GM23248 (cell line): ENCODE results near the gene LBX2. TPM values are rescaled to one million over a fixed set of nuclear protein-coding genes. Genes with fewer than 3 reads are reported as not detected.

Experiments
- DNase-seq: peaks from one replicate; pipeline ENCODE4 v3.0.0-alpha.2; 2015
- H2AFZ ChIP-seq: fragments of 200-600 bp; sonication (generic); 2 replicates; pipeline ENCODE4 v1.6.1; 2016; ENCODE audit warnings: antibody characterized with exemption
- H3F3A ChIP-seq: fragments of 200-600 bp; sonication (generic); 2 replicates; pipeline ENCODE4 v1.6.1; 2016; ENCODE audit warnings: mild to moderate bottlenecking, antibody characterized with exemption, mixed run types; ENCODE audit not compliant: insufficient read depth
- H3K27ac ChIP-seq: fragments of 200-600 bp; sonication (generic); 2 replicates; pipeline ENCODE4 v1.5.1; 2016; ENCODE audit warnings: mild to moderate bottlenecking
- H3K27me3 ChIP-seq: fragments of 200-600 bp; sonication (generic); replicated peaks from 2 replicates; pipeline ENCODE4 v1.6.1; 2016; ENCODE audit warnings: mild to moderate bottlenecking; ENCODE audit not compliant: insufficient read depth
- H3K36me3 ChIP-seq: fragments of 200-600 bp; sonication (generic); 2 replicates; pipeline ENCODE4 v1.6.1; 2016; ENCODE audit warnings: low read depth, mild to moderate bottlenecking
- H3K4me1 ChIP-seq: fragments of 200-600 bp; sonication (generic); 2 replicates; pipeline ENCODE4 v1.6.1; 2016; ENCODE audit warnings: mild to moderate bottlenecking; ENCODE audit not compliant: insufficient read depth
- H3K4me2 ChIP-seq: fragments of 200-600 bp; sonication (generic); one replicate; pipeline ENCODE4 v1.6.1; 2016; ENCODE audit warnings: mild to moderate bottlenecking; ENCODE audit not compliant: unreplicated experiment
- H3K4me3 ChIP-seq: fragments of 200-600 bp; sonication (generic); 2 replicates; pipeline ENCODE4 v1.5.1; 2016; ENCODE audit warnings: mild to moderate bottlenecking
- H3K79me2 ChIP-seq: fragments of 200-600 bp; sonication (generic); 2 replicates; pipeline ENCODE4 v1.6.1; 2016; ENCODE audit warnings: mild to moderate bottlenecking; ENCODE audit not compliant: insufficient read depth
- H3K9ac ChIP-seq: fragments of 200-600 bp; sonication (generic); 2 replicates; pipeline ENCODE4 v1.6.1; 2016; ENCODE audit warnings: mild to moderate bottlenecking
- H3K9me2 ChIP-seq: fragments of 200-600 bp; sonication (generic); 2 replicates; pipeline ENCODE4 v1.6.1; 2016; ENCODE audit warnings: mixed run types, mild to moderate bottlenecking, moderate library complexity; ENCODE audit not compliant: insufficient read depth
- H3K9me3 ChIP-seq: fragments of 200-600 bp; sonication (generic); one replicate; pipeline ENCODE4 v1.6.1; 2017; ENCODE audit warnings: low read depth
- H4K20me1 ChIP-seq: fragments of 200-600 bp; sonication (generic); 2 replicates; pipeline ENCODE4 v1.6.0; 2016; ENCODE audit not compliant: insufficient read depth
- EZH2 ChIP-seq: fragments of 200-600 bp; sonication (generic); IDR thresholded peaks from 2 replicates; pipeline ENCODE4 v1.6.1; 2018; ENCODE audit warnings: antibody characterized with exemption, mild to moderate bottlenecking; ENCODE audit not compliant: insufficient read depth, poor library complexity, severe bottlenecking
- EZH2phosphoT487 ChIP-seq: fragments of 200-600 bp; sonication (generic); IDR thresholded peaks from 2 replicates; pipeline ENCODE4 v1.6.1; 2018; ENCODE audit warnings: antibody characterized with exemption, moderate library complexity, mild to moderate bottlenecking, low read depth; ENCODE audit not compliant: insufficient read depth
- WGBS, 2 experiments: methylation state at CpG; one replicate each; pipeline ENCODE4 v1.1.6; 2015 to 2017; ENCODE audit warnings: low lambda C conversion rate in 2 of 2, low coverage in 1 of 2; ENCODE audit errors: missing lambda C conversion rate in 2 of 2; 5-methylcytosine and 5-hydroxymethylcytosine counted together
- in situ Hi-C: fragments of 300-500 bp; cut with MboI; formaldehyde crosslinking; loops from 2 replicates; pipeline ENCODE4 v1.15.0; 2020
- polyA plus RNA-seq: library from polyadenylated mRNA; unstranded; fragments of >200 nt; fragmentation: Nextera tagmentation; extraction: Ambion mirVana; gene quantifications from 2 replicates; pipeline ENCODE4 v1.2.1, GENCODE V29; 2016
- total RNA-seq: library from RNA; depleted of rRNA; stranded (reverse); fragments of >200 nt; shearing (Covaris generic); gene quantifications from 2 replicates; pipeline ENCODE4 v1.2.3, GENCODE V29; 2014

LBX2 gene
- total and polyA plus RNA-seq, 2 experiments from 2014 or later: 1.1 to 4.6 TPM

DNA sequence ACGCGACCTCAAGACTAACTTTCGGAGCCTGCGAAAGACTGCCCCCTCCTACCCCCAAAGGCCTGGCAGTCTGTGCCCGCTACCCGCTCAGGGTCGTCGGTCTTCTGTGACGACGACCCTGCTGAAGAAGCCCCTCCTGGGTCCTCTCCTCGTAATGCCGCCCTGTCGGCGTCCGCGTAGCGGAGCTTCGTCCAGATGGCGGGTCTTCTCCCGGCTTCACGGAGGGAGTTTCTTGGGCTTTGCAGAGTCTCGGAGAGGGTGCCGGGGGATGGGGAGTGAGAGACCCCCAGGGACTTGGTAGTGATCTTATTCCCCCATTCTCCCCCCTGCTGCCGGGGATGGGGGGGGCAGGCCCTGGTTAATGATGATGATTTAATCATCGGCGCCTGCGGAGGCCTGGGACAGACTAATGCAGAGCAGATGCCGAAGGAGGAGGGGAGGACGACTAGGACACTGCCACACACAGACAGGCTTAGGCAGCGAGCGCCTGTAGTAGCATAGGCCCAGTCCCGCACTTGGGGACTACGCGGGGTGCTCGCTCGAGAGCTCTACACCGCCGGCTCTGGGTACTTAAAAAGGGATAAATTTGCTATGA, 8.6 kb upstream of the LBX2 start:
- 5 to 6% methylated on average over 38 of the region's 38 CpGs for WGBS, 2 experiments
- H3K4me3 ChIP-seq: peak overlapping the region; percentile 90
- H3K27ac ChIP-seq: peak overlapping the region; percentile 96
- H3K4me2 ChIP-seq: peak overlapping the region; percentile 94
- peak overlapping the region; percentile 92 for H3K9ac ChIP-seq
- H3K9me2 ChIP-seq: no peaks in the 10 kb centered on the region
- no peaks in the 10 kb centered on the region for H3K9me3 ChIP-seq
- peak; percentile 91 for DNase-seq
- H3F3A ChIP-seq: peaks cover 18% of the 10 kb centered on the region
- in situ Hi-C loops: no loop called here
- H3K79me2 ChIP-seq: peaks cover 26% of the 10 kb centered on the region
- H2AFZ ChIP-seq: peak overlapping the region; percentile 94
- peaks cover 14% of the 10 kb centered on the region for H3K27me3 ChIP-seq
- no peak for TF ChIP-seq EZH2
- no peak for TF ChIP-seq EZH2phosphoT487
- H3K4me1 ChIP-seq: peaks cover 23% of the 10 kb centered on the region
- no peaks in the 10 kb centered on the region for H4K20me1 ChIP-seq
- H3K36me3 ChIP-seq: no peaks in the 10 kb centered on the region

DNA sequence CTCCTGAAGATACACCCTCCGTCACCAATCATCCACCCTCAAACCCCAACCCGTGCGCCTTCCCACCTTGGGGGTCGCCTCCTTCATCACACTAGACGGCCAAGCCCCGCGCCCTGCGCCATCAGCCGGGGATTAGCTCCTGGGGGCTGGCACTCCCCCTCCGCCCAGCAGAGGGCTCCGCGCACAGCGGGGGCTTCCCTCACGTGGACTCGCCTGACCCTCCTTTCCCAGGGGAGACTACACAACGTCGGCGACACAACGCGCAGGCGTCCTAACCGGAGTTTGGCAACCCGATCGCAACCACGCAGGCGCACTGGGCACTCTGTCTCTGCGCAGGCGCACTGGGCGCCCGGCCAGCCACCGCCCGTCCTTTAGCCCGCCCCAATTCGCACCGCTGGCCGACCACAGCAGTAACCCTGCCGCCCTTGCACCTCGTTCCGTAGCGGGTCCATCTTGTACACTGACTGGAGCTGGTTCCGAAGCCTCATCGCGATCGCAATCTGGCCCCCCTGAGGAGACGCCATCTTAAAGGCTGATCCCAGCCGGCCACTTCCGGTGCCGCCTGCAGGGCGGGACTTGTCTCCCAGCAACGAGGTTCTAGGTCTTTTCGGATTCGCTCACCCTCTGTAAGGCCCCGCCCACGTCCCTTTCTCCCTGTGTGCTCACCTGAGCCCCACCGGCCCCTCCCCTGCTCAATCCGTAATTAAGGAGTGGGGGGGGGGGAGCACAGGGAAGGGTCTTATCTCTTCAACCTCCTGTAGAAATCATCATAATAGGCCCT, 7.9 kb upstream of the LBX2 start, which contains the start of gene PCGF1:
PCGF1 (minus strand) TSS at position 551 of the 781 bp plus-strand sequence; CDS start at position 524, 27 bp downstream.
- H3K4me3 ChIP-seq: peak within 1 kb of the TSS; percentile 90
- 0 out of 2 replicates have a peak, but pooled peaks cover 9% of the 10 kb centered on the region for H3K27me3 ChIP-seq
- in situ Hi-C loops: no loop called here
- no peaks in the 10 kb centered on the region for H3K9me2 ChIP-seq
- TF ChIP-seq EZH2phosphoT487: no peak
- TF ChIP-seq EZH2: no peak
- peaks cover 23% of the 10 kb centered on the region for H3K4me1 ChIP-seq
- H3K9me3 ChIP-seq: no peaks in the 10 kb centered on the region
- peak; percentile 99 for DNase-seq
- H2AFZ ChIP-seq: peak within 1 kb of the TSS; percentile 94
- H3K27ac ChIP-seq: peak within 1 kb of the TSS; percentile 96
- WGBS, 2 experiments: 0% methylated on average over 40 to 53 of the region's 56 CpGs
- peaks cover 18% of the 10 kb centered on the region for H3F3A ChIP-seq
- H3K36me3 ChIP-seq: no peaks in the 10 kb centered on the region
- H3K79me2 ChIP-seq: peaks cover 26% of the 10 kb centered on the region
- H3K9ac ChIP-seq: peak within 1 kb of the TSS; percentile 92
- peak within 1 kb of the TSS; percentile 94 for H3K4me2 ChIP-seq
- H4K20me1 ChIP-seq: no peaks in the 10 kb centered on the region

DNA sequence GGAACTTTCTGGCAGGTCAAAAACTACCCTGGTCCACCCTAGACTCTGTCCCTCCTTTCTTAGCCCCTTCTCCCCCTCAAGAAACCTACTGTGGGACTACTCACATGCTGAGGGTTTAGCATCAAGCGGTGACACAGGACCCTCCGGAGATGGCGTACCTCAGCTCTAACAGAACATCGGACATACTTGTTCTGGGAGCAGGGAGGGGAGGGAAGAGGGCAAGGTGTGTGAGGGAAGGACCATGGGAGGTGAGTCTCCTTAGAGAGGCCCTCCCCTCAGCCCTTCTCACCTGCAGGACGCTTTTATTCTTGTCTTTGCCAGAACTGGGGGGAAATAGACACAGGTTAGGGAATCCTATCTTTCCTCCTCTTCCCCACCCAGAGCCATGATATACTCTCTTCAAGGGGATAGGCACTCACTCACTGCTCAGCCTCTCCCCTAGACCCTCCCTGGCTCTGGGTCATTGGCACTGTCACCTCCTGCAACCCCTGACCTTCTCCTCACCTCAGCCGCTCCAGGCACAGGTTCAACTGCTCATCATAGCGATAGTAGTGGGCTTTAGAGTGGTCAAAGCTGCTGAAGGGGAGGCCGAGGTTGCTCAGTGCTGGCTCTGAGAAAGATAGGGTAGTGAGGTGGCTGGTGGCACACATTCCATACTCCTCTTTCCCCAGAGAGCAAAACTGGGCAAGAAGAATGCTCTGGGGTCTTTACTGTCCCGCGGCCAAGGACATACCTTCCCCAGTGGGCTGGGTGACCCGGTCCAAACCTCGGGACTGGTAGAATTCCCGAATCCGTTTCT, 6.2 kb upstream of the LBX2 start:
- TF ChIP-seq EZH2phosphoT487 (no peak), EZH2 (no peak)
- 96 to 97% methylated on average over 14 of the region's 14 CpGs for WGBS, 2 experiments
- no peak overlapping the region for H3K9ac ChIP-seq
- no peaks in the 10 kb centered on the region for H3K36me3 ChIP-seq
- H3K79me2 ChIP-seq: peaks cover 26% of the 10 kb centered on the region
- H3K27me3 ChIP-seq: no peaks in the 10 kb centered on the region
- no peaks in the 10 kb centered on the region for H3K9me3 ChIP-seq
- H3F3A ChIP-seq: peaks cover 18% of the 10 kb centered on the region
- peak overlapping the region; percentile 94 for H3K4me2 ChIP-seq
- no peaks in the 10 kb centered on the region for H3K9me2 ChIP-seq
- peaks cover 27% of the 10 kb centered on the region for H3K4me1 ChIP-seq
- in situ Hi-C loops: no loop called here
- H3K4me3 ChIP-seq: peak overlapping the region; percentile 90
- no peak for DNase-seq
- peak overlapping the region; percentile 96; the same call in 1 of the 2 replicates for H3K27ac ChIP-seq
- H4K20me1 ChIP-seq: no peaks in the 10 kb centered on the region
- no peak overlapping the region for H2AFZ ChIP-seq

DNA sequence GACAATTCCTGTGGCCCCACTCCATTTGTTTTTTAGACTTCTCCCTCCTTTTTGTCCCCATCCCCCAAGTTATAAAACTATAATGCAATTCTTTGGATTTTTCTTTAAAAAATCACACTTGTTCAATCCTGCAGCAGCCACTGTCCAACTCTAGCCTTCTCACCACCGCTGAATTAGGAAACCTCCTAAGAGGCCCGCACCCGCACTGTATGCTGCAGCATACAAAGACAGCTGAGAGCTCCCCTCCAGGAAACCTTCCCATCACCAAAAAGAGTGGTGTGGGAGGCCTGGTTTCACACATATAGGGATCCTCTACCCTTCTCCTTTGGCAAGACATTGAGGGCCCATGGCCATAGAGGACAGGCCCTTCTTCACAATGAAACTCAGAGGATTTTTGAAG, 5.2 kb upstream of the LBX2 start:
- TF ChIP-seq EZH2phosphoT487 (no peak), EZH2 (no peak)
- Histone ChIP-seq H3K36me3 (no peaks in the 10 kb centered on the region), H3K4me3 (no peak overlapping the region), H3K9me2 (no peaks in the 10 kb centered on the region), H3K4me2 (no peak overlapping the region), H3K27ac (no peak overlapping the region), H3K9me3 (no peaks in the 10 kb centered on the region), H3K27me3 (no peaks in the 10 kb centered on the region), H3K9ac (no peak overlapping the region), H3K79me2 (peaks cover 26% of the 10 kb centered on the region), H3K4me1 (peaks cover 27% of the 10 kb centered on the region), H3F3A (peaks cover 18% of the 10 kb centered on the region), H4K20me1 (no peaks in the 10 kb centered on the region), H2AFZ (no peak overlapping the region)
- 81% methylated on average over 3 of the region's 3 CpGs for WGBS, 2 experiments
- in situ Hi-C loops: loop anchor here (5.0 kb wide), 1 partner anchor 83 kb away; no protein-coding TSS in a partner anchor
- DNase-seq: peak; percentile 18
